Cardiac muscle cell (in vitro differentiated cells and primary cell): ENCODE data around the gene EHMT2. TPM values are rescaled to one million over a fixed set of nuclear protein-coding genes. Genes with fewer than 3 reads are reported as not detected.
A peak's percentile ranks its signal among the peaks of the same experiment; 100 is the strongest.

ENCODE experiments used
- DNase-seq, 2 donors: peaks; one replicate each; pipeline versions ENCODE4 v3.0.0 to v3.0.0-alpha.2; 2010 to 2017; ENCODE audit warnings: low read depth in 1 of 2, low spot score in 1 of 2
- H3K27ac ChIP-seq: fragments of 200-600 bp; sonication (generic); 2 replicates; pipeline ENCODE4 v1.5.1; 2016
- H3K27me3 ChIP-seq: fragments of 200-600 bp; sonication (generic); 2 replicates; pipeline ENCODE4 v1.6.0; 2016; ENCODE audit warnings: control low read depth
- H3K36me3 ChIP-seq: fragments of 200-600 bp; sonication (generic); 2 replicates; pipeline ENCODE4 v1.5.1; 2016; ENCODE audit warnings: control low read depth
- H3K4me1 ChIP-seq: fragments of 200-600 bp; sonication (generic); 2 replicates; pipeline ENCODE4 v1.8.1; 2017; ENCODE audit warnings: low read depth, mild to moderate bottlenecking, mixed run types
- H3K4me3 ChIP-seq: fragments of 200-600 bp; sonication (generic); 2 replicates; pipeline ENCODE4 v1.5.1; 2016; ENCODE audit warnings: mild to moderate bottlenecking
- H3K9me3 ChIP-seq: fragments of 200-600 bp; sonication (generic); 2 replicates; pipeline ENCODE4 v1.5.1; 2017; ENCODE audit warnings: low read depth, mild to moderate bottlenecking, control low read depth
- CTCF ChIP-seq: IDR thresholded peaks from 2 replicates; pipeline ENCODE4 v1.5.1; 2012; ENCODE audit warnings: low read depth, mild to moderate bottlenecking, low read length
- polyA plus RNA-seq: library from polyadenylated mRNA; unstranded; fragments of >200 nt; fragmentation: Nextera tagmentation; extraction: Ambion mirVana; gene quantifications from 2 replicates; pipeline ENCODE4 v1.2.1, GENCODE V29; 2016
- total RNA-seq: library from RNA; depleted of rRNA; stranded (reverse); fragments of >200 nt; gene quantifications from 2 replicates; pipeline ENCODE4 v1.2.3, GENCODE V29; 2016

The EHMT2 gene
- total and polyA plus RNA-seq, 2 experiments from 2014 or later: 89.6 to 120 TPM

GRCh38 chr6:31862344-31863235, 34.9 kb downstream of the EHMT2 start, which contains the start of gene NEU1:
NEU1 (minus strand) TSS chr6:31862821; CDS start chr6:31862776, 45 bp downstream.
- Histone ChIP-seq H3K27me3 (no peaks in the 10 kb centered on the region), H3K4me1 (peaks cover 5% of the 10 kb centered on the region), H3K9me3 (no peaks in the 10 kb centered on the region), H3K36me3 (peaks cover 9% of the 10 kb centered on the region), H3K4me3 (peak within 1 kb of the TSS; percentile 80), H3K27ac (peak within 1 kb of the TSS; percentile 82)
- no peak for TF ChIP-seq CTCF
- DNase-seq: peak; percentile 100

GRCh38 chr6:31861919-31862343, 35.6 kb downstream of the EHMT2 start:
- Histone ChIP-seq H3K27ac (no peak overlapping the region), H3K36me3 (peaks cover 9% of the 10 kb centered on the region), H3K4me1 (peaks cover 5% of the 10 kb centered on the region), H3K4me3 (peak overlapping the region; percentile 80), H3K27me3 (no peaks in the 10 kb centered on the region), H3K9me3 (no peaks in the 10 kb centered on the region)
- DNase-seq: no peak
- TF ChIP-seq CTCF: no peak

- TF ChIP-seq CTCF: no peak
- Histone ChIP-seq H3K4me3 (no peak overlapping the region), H3K4me1 (peaks cover 5% of the 10 kb centered on the region), H3K36me3 (peaks cover 9% of the 10 kb centered on the region), H3K9me3 (no peaks in the 10 kb centered on the region), H3K27ac (no peak overlapping the region), H3K27me3 (no peaks in the 10 kb centered on the region)
- DNase-seq: no peak
These were observed 36.3 kb downstream of the EHMT2 start for GRCh38 chr6:31861150-31861549.

GRCh38 chr6:31860349-31860748, 37.1 kb downstream of the EHMT2 start:
- Histone ChIP-seq H3K36me3 (peaks cover 9% of the 10 kb centered on the region), H3K4me3 (no peak overlapping the region), H3K27ac (no peak overlapping the region), H3K4me1 (peaks cover 5% of the 10 kb centered on the region), H3K27me3 (no peaks in the 10 kb centered on the region), H3K9me3 (no peaks in the 10 kb centered on the region)
- DNase-seq: no peak
- TF ChIP-seq CTCF: no peak

- no peak for DNase-seq
- peaks cover 5% of the 10 kb centered on the region for H3K4me1 ChIP-seq
- no peak overlapping the region for H3K4me3 ChIP-seq
- H3K27ac ChIP-seq: no peak overlapping the region
- peaks cover 9% of the 10 kb centered on the region for H3K36me3 ChIP-seq
- H3K27me3 ChIP-seq: no peaks in the 10 kb centered on the region
- no peaks in the 10 kb centered on the region for H3K9me3 ChIP-seq
- no peak for TF ChIP-seq CTCF
These were observed 37.6 kb downstream of the EHMT2 start for GRCh38 chr6:31859923-31860322.
